Activated CD4-positive, alpha-beta T cell treated with anti-CD3 and anti-CD28 coated beads for 4 hours (primary cell): ENCODE results near the gene EIF3A.
"Not testable (repeated sequence)": the region's sequence is repeated elsewhere in the genome, so short reads cannot be mapped to it uniquely, and the experiment has no call there.

Source experiments
- DNase-seq, 2 donors: peaks; one replicate each; pipeline ENCODE4 v3.0.0-alpha.2; 2020

EIF3A gene

GRCh38 chr10:119049777-119050176 lies 30.8 kb downstream of the EIF3A start:
- no peak for DNase-seq

GRCh38 chr10:119049361-119049760 lies 31.3 kb downstream of the EIF3A start:
- no peak for DNase-seq

DNA sequence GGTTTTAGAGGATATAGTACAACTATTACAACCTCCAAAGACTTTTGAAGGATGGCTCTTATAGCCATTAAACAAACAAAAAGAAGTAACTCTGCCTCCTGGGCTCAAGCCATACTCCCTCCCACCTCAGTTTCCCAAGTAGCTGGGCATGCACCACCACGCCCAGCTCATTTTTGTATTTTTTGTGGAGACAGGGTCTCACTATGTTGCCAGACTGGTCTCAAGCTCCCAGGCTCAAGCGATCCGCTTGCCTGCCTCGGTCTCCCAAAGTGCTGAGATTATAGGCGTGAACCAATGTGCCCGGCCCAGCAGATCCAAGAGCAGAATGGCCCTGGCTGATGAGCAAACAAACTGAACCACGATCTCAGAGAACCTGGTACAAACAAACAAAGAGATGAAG lies 35.1 kb downstream of the EIF3A start:
- DNase-seq, result no peak

DNA sequence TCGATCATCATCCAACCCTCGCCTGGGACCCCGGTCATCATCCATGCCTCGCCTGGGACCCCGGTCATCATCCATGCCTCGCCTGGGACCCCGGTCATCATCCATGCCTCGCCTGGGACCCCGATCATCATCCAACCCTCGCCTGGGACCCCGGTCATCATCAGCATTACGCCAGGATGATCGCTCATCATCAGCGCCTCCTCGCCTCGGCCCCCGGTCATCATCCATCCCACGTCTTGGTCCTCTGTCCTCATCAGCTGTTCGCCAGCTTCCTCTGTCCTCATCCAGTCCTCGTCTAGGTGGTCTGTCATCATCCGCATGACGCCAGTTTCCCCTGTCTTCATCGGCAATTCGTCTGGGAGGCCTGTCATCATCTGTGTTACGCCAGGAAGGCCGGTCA lies 38.4 kb downstream of the EIF3A start:
- no peak for DNase-seq

DNA sequence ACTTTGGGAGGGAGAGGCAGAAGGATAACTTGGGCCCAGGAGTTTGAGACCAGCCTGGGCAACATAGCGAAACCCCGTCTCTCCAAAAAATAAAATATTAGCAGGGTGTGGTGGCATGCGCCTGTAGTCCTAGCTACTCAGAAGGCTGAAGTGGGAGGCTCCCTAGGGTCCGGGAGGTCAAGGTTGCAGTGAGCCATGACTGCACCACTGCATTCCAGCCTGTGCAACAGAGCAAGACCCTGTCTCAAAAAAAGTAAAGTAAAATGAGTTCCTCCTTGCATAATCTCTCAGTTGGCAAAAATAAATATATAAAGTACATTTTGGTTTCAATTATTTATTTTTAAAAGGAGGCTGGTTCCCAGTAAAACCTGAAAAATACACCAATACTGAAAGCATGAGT lies 39.3 kb downstream of the EIF3A start:
- DNase-seq, result no peak

DNA sequence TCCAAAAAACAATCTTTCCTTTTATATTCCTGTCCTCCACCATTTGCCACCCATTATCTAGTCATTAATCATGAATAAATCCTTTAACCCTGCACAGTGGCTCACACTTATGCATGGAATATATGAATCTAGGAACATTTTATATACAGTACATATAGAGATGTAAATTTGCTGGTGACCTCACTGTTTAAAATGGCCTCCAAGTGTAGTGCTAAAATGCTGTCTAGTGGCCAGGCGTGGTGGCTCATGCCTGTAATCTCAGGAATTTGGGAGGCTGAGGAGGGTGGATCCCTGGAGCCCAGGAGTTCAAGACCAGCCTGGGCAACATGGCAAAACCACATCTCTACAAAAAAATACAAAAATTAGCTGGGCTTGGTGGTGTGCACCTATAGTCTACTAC lies 41.5 kb downstream of the EIF3A start:
- DNase-seq, result no peak

DNA sequence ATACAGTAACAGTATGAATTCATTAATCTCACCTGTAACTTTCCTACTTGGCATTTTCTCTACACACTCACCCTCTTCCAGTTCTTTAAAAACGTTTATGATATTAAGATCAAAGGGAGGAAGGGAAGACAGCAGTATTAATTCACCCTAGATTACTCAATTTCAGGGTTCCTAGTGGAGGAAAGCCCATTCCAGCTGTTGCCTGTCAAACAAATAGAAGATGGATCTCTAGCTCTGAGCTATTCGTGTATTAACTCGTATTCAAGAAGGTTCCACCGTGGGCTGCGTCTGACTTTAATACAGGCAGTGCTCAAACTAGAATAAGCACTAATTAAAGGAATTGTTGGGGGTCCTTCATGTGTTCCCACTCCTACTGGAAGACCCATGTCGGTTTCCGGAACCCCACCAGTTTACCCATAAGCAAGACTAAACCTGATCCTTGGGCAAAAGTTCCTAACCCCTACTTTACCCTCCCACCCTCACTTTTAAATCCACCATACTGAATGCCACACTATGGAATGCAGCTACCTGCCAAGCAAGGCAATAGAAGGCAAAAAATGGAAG lies 49.0 kb downstream of the EIF3A start:
- no peak for DNase-seq

- peak; percentile 29 to 41 for DNase-seq
Observed at GRCh38 chr10:119030421-119031250, 50.0 kb downstream of the EIF3A start.

GRCh38 chr10:119029613-119030420 lies 50.8 kb downstream of the EIF3A start, which contains the start of gene NANOS1:
Gene NANOS1 (plus strand): TSS chr10:119029714. CDS start chr10:119029802, 88 bp downstream.
- peak in 1 of 2 donors; percentile 49 for DNase-seq

DNA sequence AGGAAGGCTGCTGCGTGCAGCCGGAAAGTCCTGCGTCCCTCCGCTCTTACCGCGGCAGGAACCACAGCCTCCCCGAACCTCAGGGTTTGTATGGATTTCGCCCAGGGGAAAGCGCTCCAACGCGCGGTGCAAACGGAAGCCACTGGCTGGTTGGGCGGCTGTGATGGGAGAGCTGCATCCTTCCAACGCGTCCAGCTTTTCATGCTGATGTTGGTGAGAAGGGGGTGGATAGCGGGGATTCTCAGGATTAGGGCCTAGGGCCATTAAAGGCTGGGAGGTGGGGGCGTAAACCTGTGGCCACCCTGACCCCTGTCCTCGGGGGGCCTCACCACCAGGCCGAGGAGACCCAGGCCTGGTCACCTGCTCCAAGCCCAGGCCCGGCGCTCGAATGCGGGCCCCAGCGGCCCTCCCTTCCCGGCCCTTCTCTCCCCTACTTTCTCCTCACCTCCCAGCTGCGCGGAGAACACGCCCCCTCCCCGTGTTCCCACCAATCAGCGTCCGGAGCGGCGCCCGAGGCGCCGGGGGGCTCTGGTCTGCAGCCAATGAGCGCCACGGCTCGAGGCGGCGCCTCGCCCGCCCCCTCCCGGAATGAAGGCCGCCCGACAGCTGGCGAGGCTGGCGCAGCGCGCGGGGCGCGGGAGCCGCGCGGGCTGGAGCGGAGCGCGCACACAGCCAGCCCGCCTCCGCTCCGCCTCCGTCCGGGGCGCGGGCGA lies 51.6 kb downstream of the EIF3A start:
- DNase-seq, result peak; percentile 81 to 82

DNA sequence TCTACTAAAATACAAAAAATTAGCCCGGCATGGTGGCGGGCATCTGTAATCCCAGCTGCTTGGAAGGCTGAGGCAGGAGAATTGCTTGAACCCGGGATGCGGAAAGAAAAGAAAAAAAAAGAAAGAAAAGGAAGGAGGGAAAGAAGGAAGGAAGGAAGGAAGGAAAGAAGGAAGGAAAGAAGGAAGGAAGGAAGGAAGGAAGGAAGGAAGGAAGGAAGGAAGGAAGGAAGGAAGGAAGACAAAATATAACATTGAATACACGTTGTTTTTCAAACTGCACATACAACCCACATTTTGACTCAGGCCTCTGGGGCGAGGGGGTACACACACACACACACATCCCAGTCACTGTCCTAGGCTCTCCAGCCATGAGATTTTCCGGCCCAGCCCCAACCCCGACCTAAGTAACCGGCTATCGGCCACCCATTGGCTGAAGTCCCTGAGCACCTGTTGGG lies 52.1 kb downstream of the EIF3A start:
- not testable (repeated sequence) for DNase-seq

DNA sequence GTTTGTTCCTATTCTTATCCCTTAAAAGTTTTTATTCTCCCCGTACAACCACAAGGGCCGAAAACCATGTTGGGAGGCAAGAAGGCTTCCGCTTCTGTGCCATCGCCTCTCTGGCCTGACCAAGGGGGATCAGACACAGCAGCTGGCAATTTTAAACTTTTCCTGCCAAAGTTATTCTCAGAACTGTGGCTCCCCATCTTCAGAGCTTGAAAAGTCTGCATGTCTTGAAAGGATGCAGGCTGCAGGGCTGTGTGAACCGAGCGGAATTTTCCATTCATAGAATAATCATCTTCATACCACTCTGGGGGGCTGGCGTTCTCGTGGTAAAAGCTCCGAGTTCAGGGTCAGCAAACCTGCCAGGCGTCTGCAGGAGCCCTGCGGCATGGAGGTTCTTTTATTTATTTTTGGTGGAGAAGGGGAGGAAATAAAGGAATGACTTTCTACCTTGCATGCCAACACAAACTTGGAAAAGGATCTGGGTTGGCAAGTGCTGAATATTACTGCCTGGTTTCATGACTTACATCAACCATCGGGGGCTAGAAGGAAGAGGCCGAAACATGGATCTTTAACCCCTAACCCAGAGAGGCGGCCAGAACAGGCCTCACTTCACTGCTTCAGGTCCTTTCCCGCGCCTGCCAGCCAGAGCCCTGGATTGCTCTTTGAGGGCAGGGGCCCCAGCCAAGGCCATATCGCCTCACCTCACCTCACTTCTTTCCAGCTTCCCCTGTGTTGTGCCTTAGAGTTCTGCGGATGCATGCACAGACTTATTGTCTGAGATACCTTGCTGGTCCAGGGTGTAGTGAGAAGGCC lies 54.1 kb downstream of the EIF3A start:
- DNase-seq, result no peak

- DNase-seq, result no peak
Observed at GRCh38 chr10:119025776-119026175, 54.8 kb downstream of the EIF3A start.

DNA sequence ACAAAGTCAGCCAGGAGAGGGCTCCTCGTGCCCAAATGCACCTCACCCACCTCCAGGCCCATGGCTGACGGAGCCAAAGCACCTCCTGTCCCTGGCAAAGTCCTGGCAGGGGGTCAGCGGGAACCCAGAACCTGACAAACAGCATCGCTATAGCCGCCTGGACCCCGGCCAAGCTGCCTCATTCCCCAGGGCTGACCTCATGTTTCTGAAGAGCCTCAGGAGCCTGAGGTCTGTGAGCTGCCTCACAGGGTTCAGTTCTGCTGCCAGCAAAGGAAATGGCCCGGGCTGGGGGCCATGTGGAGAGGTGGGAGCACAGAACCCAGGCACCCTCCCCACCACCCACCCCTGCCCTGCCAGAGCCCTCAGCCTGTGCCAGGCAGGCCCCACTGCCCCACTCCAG lies 55.3 kb downstream of the EIF3A start:
- no peak for DNase-seq

- DNase-seq, result no peak
Observed at GRCh38 chr10:119024882-119025281, 55.7 kb downstream of the EIF3A start.

DNA sequence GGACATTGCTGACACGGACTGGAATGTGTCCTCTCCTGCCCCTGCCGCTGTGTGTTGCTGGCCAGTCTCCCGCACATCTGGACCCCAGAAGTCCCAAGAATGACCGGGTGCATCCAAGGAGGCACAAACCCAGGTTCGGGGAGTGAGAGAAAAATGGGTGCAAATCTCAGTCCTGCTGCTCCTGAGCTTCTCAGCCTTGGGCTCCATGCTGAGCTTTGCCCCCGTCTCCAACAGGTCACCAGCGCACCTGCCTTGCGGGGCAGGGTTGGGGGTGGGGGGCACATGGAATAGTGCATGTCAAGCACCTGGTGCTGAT lies 57.1 kb downstream of the EIF3A start:
- DNase-seq, result no peak

DNA sequence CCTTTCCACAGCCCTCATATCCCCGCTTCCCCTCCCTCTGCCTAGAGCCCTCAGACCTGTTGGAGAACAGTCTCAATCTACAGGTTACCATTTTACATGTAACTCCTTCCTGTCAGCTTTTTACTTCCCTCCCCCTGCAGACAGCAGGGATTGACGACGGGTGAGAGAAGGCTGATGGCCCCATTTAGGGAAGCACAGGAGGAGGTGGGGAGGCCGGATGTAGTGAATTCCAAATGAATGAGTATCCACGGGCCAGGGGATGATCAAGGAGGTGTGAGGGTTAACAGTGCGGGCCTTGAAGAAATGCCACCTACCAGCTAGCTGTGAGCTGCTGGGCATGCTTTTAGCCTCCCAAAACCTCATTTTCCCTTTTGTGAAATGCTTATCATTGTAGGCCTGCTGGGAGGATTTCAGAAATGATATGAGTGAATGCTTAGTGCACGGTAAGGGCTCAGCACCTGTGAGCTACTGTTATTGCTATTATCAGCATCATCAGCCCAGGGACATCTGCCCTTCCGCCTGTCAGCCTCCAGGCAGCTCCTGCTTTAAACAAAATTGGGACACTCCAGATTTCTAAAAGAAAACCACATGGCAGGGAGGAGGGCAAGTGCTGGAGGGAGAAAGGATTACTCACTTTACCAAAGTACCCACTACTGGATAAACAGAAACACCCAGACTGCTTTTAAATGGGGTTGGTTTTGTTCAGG lies 57.6 kb downstream of the EIF3A start:
- DNase-seq, result no peak

- peak in 1 of 2 donors; percentile 19 for DNase-seq
Observed at GRCh38 chr10:119020627-119020946, 60.0 kb downstream of the EIF3A start.

DNA sequence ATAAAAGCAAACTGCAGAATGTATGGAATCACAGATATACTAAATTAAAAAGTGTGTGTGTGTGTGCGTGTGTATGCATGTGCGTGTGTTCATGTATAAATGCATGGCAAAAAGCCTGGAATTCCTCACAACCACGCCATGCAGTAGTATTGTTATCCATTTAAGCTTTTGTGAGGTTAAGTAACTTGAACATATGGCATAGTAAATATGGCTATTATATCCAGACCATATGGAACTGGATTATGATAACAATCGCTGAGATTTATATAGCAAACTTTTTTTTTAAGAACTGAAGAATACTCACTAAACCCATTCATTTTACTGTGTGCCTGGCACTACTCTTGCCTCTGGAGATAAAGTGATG lies 73.4 kb downstream of the EIF3A start:
- no peak for DNase-seq

DNA sequence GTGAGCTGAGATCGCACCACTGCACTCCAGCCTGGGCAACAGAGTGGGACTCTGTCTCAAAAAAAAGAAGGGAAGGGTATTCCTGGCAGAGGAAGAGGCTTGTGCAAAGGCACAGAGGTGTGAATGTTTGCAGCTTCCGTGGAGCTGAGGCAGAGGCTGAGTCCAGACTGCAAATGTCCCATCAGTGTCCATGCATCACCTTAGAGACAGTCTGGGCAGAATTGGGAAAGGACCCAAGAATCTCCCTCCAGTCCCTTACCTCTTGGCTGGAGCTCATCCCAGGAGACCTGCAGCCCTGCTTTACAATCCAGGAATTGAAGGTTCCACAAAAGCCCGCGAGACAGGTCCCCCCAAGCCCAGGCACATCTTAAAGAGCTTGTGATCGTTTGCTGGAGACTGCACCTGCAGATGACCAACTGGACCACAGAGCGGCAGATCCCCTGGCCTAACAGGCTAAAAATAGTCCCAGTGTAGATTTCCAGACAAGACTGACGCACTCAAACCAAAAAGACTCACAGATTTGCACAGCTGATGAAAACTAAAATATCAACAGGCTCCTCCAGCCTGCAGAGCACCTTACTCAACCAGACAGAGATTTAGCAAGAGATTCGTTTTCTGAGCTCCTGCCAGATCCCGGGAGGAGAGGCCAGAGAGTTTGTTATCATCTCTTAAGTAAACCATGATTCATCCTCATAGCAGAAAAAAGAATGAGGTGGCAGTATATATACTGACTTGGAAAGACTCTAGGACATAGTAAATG lies 74.0 kb downstream of the EIF3A start:
- no peak for DNase-seq
